IPS-NIHi7 (cell line): ENCODE measurements around the gene RRH.
"Not testable (repeated sequence)": the region's sequence is repeated elsewhere in the genome, so short reads cannot be mapped to it uniquely, and the experiment has no call there.

ENCODE experiments used
- DNase-seq: peaks from one replicate; pipeline ENCODE4 v3.0.0; 2012; ENCODE audit warnings: mixed read lengths; ENCODE audit errors: extremely low spot score

RRH gene

GRCh38 chr4:109846395-109847098 is 18.8 kb downstream of the RRH start:
- peak; percentile 21 for DNase-seq

- DNase-seq = no peak
Observed at GRCh38 chr4:109847896-109848442, 20.2 kb downstream of the RRH start, which contains the start of gene LRIT3. Gene LRIT3 (plus strand): TSS chr4:109848107. CDS start chr4:109848202, 95 bp downstream.

GRCh38 chr4:109848501-109848900 is 20.7 kb downstream of the RRH start:
- no peak for DNase-seq

GRCh38 chr4:109850601-109851000 is 22.8 kb downstream of the RRH start:
- no peak for DNase-seq

GRCh38 chr4:109859426-109860300 is 31.9 kb downstream of the RRH start:
- not testable (repeated sequence) for DNase-seq

- DNase-seq = no peak
Observed at GRCh38 chr4:109861271-109861670, 33.5 kb downstream of the RRH start.

GRCh38 chr4:109861916-109862511 is 34.2 kb downstream of the RRH start:
- DNase-seq = no peak

- DNase-seq = no peak
Observed at GRCh38 chr4:109864134-109864533, 36.4 kb downstream of the RRH start.

GRCh38 chr4:109870061-109870460 is 42.3 kb downstream of the RRH start:
- no peak for DNase-seq

- DNase-seq = no peak
Observed at GRCh38 chr4:109872065-109872464, 44.3 kb downstream of the RRH start.

- DNase-seq = no peak
Observed at GRCh38 chr4:109872950-109873656, 45.3 kb downstream of the RRH start.

- DNase-seq = no peak
Observed at GRCh38 chr4:109873791-109874514, 46.2 kb downstream of the RRH start.

GRCh38 chr4:109875106-109875505 is 47.3 kb downstream of the RRH start:
- no peak for DNase-seq

GRCh38 chr4:109875553-109875952 is 47.8 kb downstream of the RRH start:
- not testable (repeated sequence) for DNase-seq

- no peak for DNase-seq
Observed at GRCh38 chr4:109876634-109877265, 49.0 kb downstream of the RRH start.

- DNase-seq = no peak
Observed at GRCh38 chr4:109877400-109877799, 49.6 kb downstream of the RRH start.

GRCh38 chr4:109878355-109878754 is 50.6 kb downstream of the RRH start:
- DNase-seq = no peak

GRCh38 chr4:109879081-109879480 is 51.3 kb downstream of the RRH start:
- no peak for DNase-seq

- no peak for DNase-seq
Observed at GRCh38 chr4:109879636-109880314, 52.0 kb downstream of the RRH start.

- DNase-seq = no peak
Observed at GRCh38 chr4:109886303-109886702, 58.5 kb downstream of the RRH start.
